ENCODE measurements around the gene KIF20B. TPM values are rescaled to one million over a fixed set of nuclear protein-coding genes. Genes with fewer than 3 reads are reported as not detected.

The KIF20B gene
- total and polyA plus RNA-seq, 2 of the 13 experiments (the other 11 are each of a cell fraction or from before 2014, with no cell fraction given), result 3.5 to 38.6 TPM

- TF ChIP-seq USF2 (IDR thresholded peaks at IDR 0.05; ENCODE audit: low read depth, low read length) (no peak), USF2 (CRISPR knock-in tag; IDR thresholded peaks at IDR 0.05; ENCODE audit: borderline replicate concordance) (no peak), ZNF121 (CRISPR knock-in tag; IDR thresholded peaks at IDR 0.05) (peak; percentile 48; the same call in 1 of the 2 replicates), ZSCAN20 (CRISPR knock-in tag; IDR thresholded peaks at IDR 0.05; ENCODE audit: borderline replicate concordance) (0 out of 2 replicates have a peak, but pooled peaks have one; percentile 31), AGO2 (optimal IDR thresholded peaks at IDR 0.05; ENCODE audit: low read depth, low read length) (no peak), ZNF570 (CRISPR knock-in tag; IDR thresholded peaks at IDR 0.05; ENCODE audit: borderline replicate concordance) (no peak), SALL1 (CRISPR knock-in tag; IDR thresholded peaks at IDR 0.05) (peak; percentile 89), SSRP1 (CRISPR knock-in tag; IDR thresholded peaks at IDR 0.05) (peak; percentile 45; the same call in 1 of the 2 replicates), JDP2 (CRISPR knock-in tag; IDR thresholded peaks at IDR 0.05; ENCODE audit: borderline replicate concordance) (no peak), TRAFD1 (CRISPR knock-in tag; IDR thresholded peaks at IDR 0.05; ENCODE audit: borderline replicate concordance) (no peak), ZBTB7A (CRISPR knock-in tag; IDR thresholded peaks at IDR 0.05) (no peak), HDAC1 (CRISPR knock-in tag; IDR thresholded peaks at IDR 0.05) (peak; percentile 79), ZNF792 (CRISPR knock-in tag; IDR thresholded peaks at IDR 0.05) (peak; percentile 72; the same call in 1 of the 2 replicates), ZSCAN21 (CRISPR knock-in tag; IDR thresholded peaks at IDR 0.05; ENCODE audit: borderline replicate concordance) (peak; percentile 63; the same call in 1 of the 2 replicates), EHMT2 (IDR thresholded peaks at IDR 0.05; ENCODE audit: borderline replicate concordance, low read depth, low read length) (peak; percentile 86; the same call in 1 of the 2 replicates), NRL (CRISPR knock-in tag; IDR thresholded peaks at IDR 0.05; ENCODE audit: borderline replicate concordance) (no peak), TIGD3 (CRISPR knock-in tag; IDR thresholded peaks at IDR 0.05; ENCODE audit: borderline replicate concordance) (no peak), FOXO1 (CRISPR knock-in tag; IDR thresholded peaks at IDR 0.05) (peak; percentile 56; the same call in 1 of the 2 replicates), FOXJ3 (CRISPR knock-in tag; IDR thresholded peaks at IDR 0.05; ENCODE audit: borderline replicate concordance) (peak; percentile 79; the same call in 1 of the 2 replicates), REST (IDR thresholded peaks at IDR 0.05; ENCODE audit: borderline replicate concordance in 1 of 2, low read depth in 1 of 2, low read length in 2 of 2) (no peak), KLF13 (CRISPR knock-in tag; IDR thresholded peaks at IDR 0.05) (no peak), ELF3 (CRISPR knock-in tag; IDR thresholded peaks at IDR 0.05) (no peak; the same call in none of the 2 replicates)
Observed at GRCh38 chr10:89699581-89700064, 1.8 kb upstream of the KIF20B start (continued).
